ENCODE data around the gene USP4. TPM values are rescaled to one million over a fixed set of nuclear protein-coding genes. Genes with fewer than 3 reads are reported as not detected.
"Not testable (repeated sequence)": the region's sequence is repeated elsewhere in the genome, so short reads cannot be mapped to it uniquely, and the experiment has no call there.

USP4 gene
- polyA plus RNA-seq, 3 donors: 68.6 to 125 (median 78.9) TPM

DNA sequence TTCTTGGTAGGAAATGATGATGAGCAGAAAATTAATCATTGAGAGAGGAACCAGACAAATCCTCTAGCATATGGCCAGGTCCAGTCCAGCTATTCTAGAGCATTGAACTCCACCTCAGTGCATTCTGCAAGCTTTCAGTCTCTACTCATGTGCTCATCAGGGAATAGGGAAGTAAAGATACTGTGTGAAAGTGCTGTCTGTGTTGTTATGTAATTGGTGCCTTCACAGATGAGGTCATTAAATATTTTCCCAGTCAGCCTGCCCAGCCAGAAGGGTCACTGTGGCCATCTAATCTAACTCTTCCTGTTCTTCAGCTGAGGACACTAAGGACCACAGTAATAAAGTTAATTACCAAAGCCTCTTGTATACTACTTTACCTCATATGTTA is 91.0 kb downstream of the USP4 start:
- H3K27me3 ChIP-seq (ENCODE audit: control insufficient read depth in 2 of 2, insufficient read depth in 2 of 2, low read length in 2 of 2): no peaks in the 10 kb centered on the region
- Mint-ChIP-seq H3K4me1 (peaks cover 34% of the 10 kb centered on the region), H3K27ac (peak overlapping the region; percentile 96 to 99 (median 98)), H3K36me3 (no peaks in the 10 kb centered on the region), H3K27me3 (ENCODE audit: low read depth in 3 of 3) (no peaks in the 10 kb centered on the region), H3K4me3 (peak overlapping the region in 1 of 2 donors; percentile 57), H3K9me3 (peaks cover 0 to 2% (median 0%) of the 10 kb centered on the region in 7 donors)
- H4K20me1 ChIP-seq (ENCODE audit: insufficient read depth, low read length): no peaks in the 10 kb centered on the region
- no peaks in the 10 kb centered on the region for H3K79me2 ChIP-seq (ENCODE audit: insufficient read depth, low read length)
- H3K9ac ChIP-seq (ENCODE audit: insufficient read depth, low read length, poor library complexity, severe bottlenecking): peak overlapping the region; percentile 71
- no peaks in the 10 kb centered on the region for H3K36me3 ChIP-seq (replicated peaks in 1 of 2; ENCODE audit: control insufficient read depth in 1 of 2, insufficient read depth in 2 of 2, low read length in 2 of 2)
- H3K4me1 ChIP-seq (ENCODE audit: control insufficient read depth in 1 of 2, insufficient read depth in 2 of 2, low read length in 2 of 2): peaks cover 38 to 40% of the 10 kb centered on the region in 2 donors
- peak overlapping the region in 1 of 3 experiments; percentile 52 for H3K4me3 ChIP-seq (replicated peaks in 1 of 3; ENCODE audit: low read depth in 2 of 3, low read length in 3 of 3)
- intact Hi-C loops (cut with micrococcal nuclease): no loop called here
- H2AFZ ChIP-seq (ENCODE audit: insufficient read depth, low read depth, low read length, poor library complexity, severe bottlenecking): no peak overlapping the region
- peak overlapping the region; percentile 57 for H3K4me2 ChIP-seq (replicated peaks; ENCODE audit: extremely low read depth, low read length, poor library complexity, severe bottlenecking)
- peak; percentile 92 to 97 (median 96) for DNase-seq
- TF ChIP-seq, protein P1, sequence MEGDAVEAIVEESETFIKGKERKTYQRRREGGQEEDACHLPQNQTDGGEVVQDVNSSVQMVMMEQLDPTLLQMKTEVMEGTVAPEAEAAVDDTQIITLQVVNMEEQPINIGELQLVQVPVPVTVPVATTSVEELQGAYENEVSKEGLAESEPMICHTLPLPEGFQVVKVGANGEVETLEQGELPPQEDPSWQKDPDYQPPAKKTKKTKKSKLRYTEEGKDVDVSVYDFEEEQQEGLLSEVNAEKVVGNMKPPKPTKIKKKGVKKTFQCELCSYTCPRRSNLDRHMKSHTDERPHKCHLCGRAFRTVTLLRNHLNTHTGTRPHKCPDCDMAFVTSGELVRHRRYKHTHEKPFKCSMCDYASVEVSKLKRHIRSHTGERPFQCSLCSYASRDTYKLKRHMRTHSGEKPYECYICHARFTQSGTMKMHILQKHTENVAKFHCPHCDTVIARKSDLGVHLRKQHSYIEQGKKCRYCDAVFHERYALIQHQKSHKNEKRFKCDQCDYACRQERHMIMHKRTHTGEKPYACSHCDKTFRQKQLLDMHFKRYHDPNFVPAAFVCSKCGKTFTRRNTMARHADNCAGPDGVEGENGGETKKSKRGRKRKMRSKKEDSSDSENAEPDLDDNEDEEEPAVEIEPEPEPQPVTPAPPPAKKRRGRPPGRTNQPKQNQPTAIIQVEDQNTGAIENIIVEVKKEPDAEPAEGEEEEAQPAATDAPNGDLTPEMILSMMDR (IDR thresholded peaks at IDR 0.05): no peak
- H3K27ac ChIP-seq (ENCODE audit: low read depth in 1 of 2, low read length in 2 of 2): peak overlapping the region; percentile 89 to 95
- H3K9me3 ChIP-seq (replicated peaks in 1 of 2; ENCODE audit: control insufficient read depth in 1 of 2, insufficient read depth in 1 of 2, low read length in 2 of 2): no peaks in the 10 kb centered on the region

DNA sequence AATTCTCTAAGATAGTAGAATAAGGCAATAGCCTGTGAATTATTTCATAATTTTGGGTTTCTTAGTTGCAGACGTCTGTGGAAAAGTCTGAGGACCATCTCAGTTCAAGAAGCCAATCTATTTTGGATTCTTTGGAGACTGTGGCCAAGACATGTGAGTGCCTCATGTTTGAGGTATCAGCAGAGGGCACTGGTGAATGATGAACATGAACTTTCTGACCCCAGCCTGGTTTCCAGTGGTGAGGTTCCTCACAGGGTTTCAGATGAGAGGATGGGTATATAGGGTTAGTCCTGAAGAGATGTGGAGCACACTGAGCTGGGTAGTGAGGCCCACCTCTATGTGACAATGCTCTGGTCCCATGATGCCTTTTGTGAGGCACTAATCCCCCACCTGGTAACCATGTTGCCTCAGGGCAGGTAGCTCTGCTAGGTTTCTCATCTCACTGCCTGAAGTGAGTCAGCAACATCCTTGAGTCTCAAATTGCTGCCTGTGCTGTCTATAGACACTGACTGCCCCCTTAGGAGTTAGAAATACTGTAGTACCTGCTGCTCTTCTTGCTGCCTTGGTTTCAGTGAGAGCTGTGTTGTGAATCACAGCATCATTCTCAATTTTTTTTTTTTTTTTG is 95.2 kb downstream of the USP4 start:
- intact Hi-C loops (cut with micrococcal nuclease): no loop called here
- Mint-ChIP-seq H3K9me3 (peaks cover 0 to 2% (median 0%) of the 10 kb centered on the region in 7 donors), H3K4me1 (peaks cover 36% of the 10 kb centered on the region), H3K36me3 (peaks cover 0 to 2% of the 10 kb centered on the region in 2 donors), H3K4me3 (no peak overlapping the region), H3K27ac (peak overlapping the region in 6 of 7 donors; percentile 49 to 91 (median 81)), H3K27me3 (ENCODE audit: low read depth in 3 of 3) (peaks cover 0 to 2% (median 0%) of the 10 kb centered on the region in 3 donors)
- H3K4me1 ChIP-seq (ENCODE audit: control insufficient read depth in 1 of 2, insufficient read depth in 2 of 2, low read length in 2 of 2): peaks cover 46 to 48% of the 10 kb centered on the region in 2 donors
- no peaks in the 10 kb centered on the region for H3K9me3 ChIP-seq (replicated peaks in 1 of 2; ENCODE audit: control insufficient read depth in 1 of 2, insufficient read depth in 1 of 2, low read length in 2 of 2)
- peak; percentile 36 to 42 (median 36) for DNase-seq
- WGBS (ENCODE audit: insufficient coverage): 33% methylated on average over 1 of the region's 1 CpG
- no peaks in the 10 kb centered on the region for H3K27me3 ChIP-seq (ENCODE audit: control insufficient read depth in 2 of 2, insufficient read depth in 2 of 2, low read length in 2 of 2)
- no peak overlapping the region for H3K9ac ChIP-seq (ENCODE audit: insufficient read depth, low read length, poor library complexity, severe bottlenecking)
- H3K36me3 ChIP-seq (replicated peaks in 1 of 2; ENCODE audit: control insufficient read depth in 1 of 2, insufficient read depth in 2 of 2, low read length in 2 of 2): no peaks in the 10 kb centered on the region
- H3K4me3 ChIP-seq (replicated peaks in 1 of 3; ENCODE audit: low read depth in 2 of 3, low read length in 3 of 3): no peak overlapping the region
- H3K79me2 ChIP-seq (ENCODE audit: insufficient read depth, low read length): no peaks in the 10 kb centered on the region
- H2AFZ ChIP-seq (ENCODE audit: insufficient read depth, low read depth, low read length, poor library complexity, severe bottlenecking): no peak overlapping the region
- TF ChIP-seq, protein P1 (IDR thresholded peaks at IDR 0.05): no peak
- H3K27ac ChIP-seq (ENCODE audit: low read depth in 1 of 2, low read length in 2 of 2): peak overlapping the region; percentile 53 to 60
- no peaks in the 10 kb centered on the region for H4K20me1 ChIP-seq (ENCODE audit: insufficient read depth, low read length)
- no peak overlapping the region for H3K4me2 ChIP-seq (replicated peaks; ENCODE audit: extremely low read depth, low read length, poor library complexity, severe bottlenecking)

DNA sequence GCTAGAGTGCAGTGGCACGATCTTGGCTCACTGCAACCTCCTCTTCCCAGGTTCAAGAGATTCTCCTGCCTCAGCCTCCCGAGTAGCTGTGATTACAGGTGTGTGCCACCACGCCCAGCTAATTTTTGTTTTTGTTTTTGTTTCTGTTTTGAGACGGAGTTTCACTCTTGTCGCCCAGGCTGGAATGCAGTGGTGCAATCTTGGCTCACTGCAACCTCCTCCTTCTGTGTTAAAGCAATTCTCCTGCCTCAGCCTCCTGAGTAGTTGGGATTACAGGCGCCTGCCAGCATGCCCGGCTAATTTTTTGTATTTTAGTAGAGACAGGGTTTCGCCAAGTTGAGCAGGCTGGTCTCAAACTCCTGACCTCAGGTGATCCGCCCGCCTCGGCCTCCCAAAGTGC is 99.8 kb downstream of the USP4 start:
- H3K4me3 ChIP-seq (replicated peaks in 1 of 3; ENCODE audit: low read depth in 2 of 3, low read length in 3 of 3); H3K9me3 Mint-ChIP-seq; H3K4me3 Mint-ChIP-seq; H3K27me3 Mint-ChIP-seq (ENCODE audit: low read depth in 3 of 3); H3K27me3 ChIP-seq (ENCODE audit: control insufficient read depth in 2 of 2, insufficient read depth in 2 of 2, low read length in 2 of 2); H3K9me3 ChIP-seq (replicated peaks in 1 of 2; ENCODE audit: control insufficient read depth in 1 of 2, insufficient read depth in 1 of 2, low read length in 2 of 2); H4K20me1 ChIP-seq (ENCODE audit: insufficient read depth, low read length); H2AFZ ChIP-seq (ENCODE audit: insufficient read depth, low read depth, low read length, poor library complexity, severe bottlenecking); H3K36me3 ChIP-seq (replicated peaks in 1 of 2; ENCODE audit: control insufficient read depth in 1 of 2, insufficient read depth in 2 of 2, low read length in 2 of 2); H3K36me3 Mint-ChIP-seq; H3K79me2 ChIP-seq (ENCODE audit: insufficient read depth, low read length); intact Hi-C loops (cut with micrococcal nuclease); DNase-seq; H3K4me2 ChIP-seq (replicated peaks; ENCODE audit: extremely low read depth, low read length, poor library complexity, severe bottlenecking); H3K9ac ChIP-seq (ENCODE audit: insufficient read depth, low read length, poor library complexity, severe bottlenecking): not testable (repeated sequence)
- Histone ChIP-seq H3K27ac (ENCODE audit: low read depth in 1 of 2, low read length in 2 of 2) (peak overlapping the region; percentile 96 to 99), H3K4me1 (ENCODE audit: control insufficient read depth in 1 of 2, insufficient read depth in 2 of 2, low read length in 2 of 2) (peaks cover 36 to 39% of the 10 kb centered on the region in 2 donors)
- Mint-ChIP-seq H3K27ac (peak overlapping the region; percentile 96 to 98 (median 97)), H3K4me1 (peaks cover 33% of the 10 kb centered on the region)
- 97% methylated on average over 5 of the region's 11 CpGs for WGBS (ENCODE audit: insufficient coverage)

Data from CD14-positive monocyte (primary cell).